Right cardiac atrium (tissue), 5 donors: ENCODE measurements around the gene PCDHA2. TPM values are rescaled to one million over a fixed set of nuclear protein-coding genes. Genes with fewer than 3 reads are reported as not detected.
"Not testable (repeated sequence)": the region's sequence is repeated elsewhere in the genome, so short reads cannot be mapped to it uniquely, and the experiment has no call there.

ENCODE experiments used
- ATAC-seq, 2 donors: fragments of 200-7000 bp; cut with Tn5 transposase; one replicate each; pipeline versions ENCODE4 v1.8.0 to v1.9.1; 2020; ENCODE audit warnings: moderate library complexity in 2 of 2, mild to moderate bottlenecking in 1 of 2
- DNase-seq, 3 donors: peaks; one replicate each; pipeline ENCODE4 v3.0.0-alpha.2; 2020
- H3K27ac ChIP-seq: one replicate; pipeline ENCODE4 v1.5.1; 2013; ENCODE audit warnings: mild to moderate bottlenecking, low read length, control low read depth, moderate library complexity
- H3K27me3 ChIP-seq: one replicate; pipeline ENCODE4 v1.6.1; 2013; ENCODE audit not compliant: control insufficient read depth, insufficient read depth
- H3K4me1 ChIP-seq: one replicate; pipeline ENCODE4 v1.6.1; 2013; ENCODE audit warnings: low read length; ENCODE audit not compliant: control insufficient read depth, insufficient read depth
- H3K4me3 ChIP-seq: one replicate; pipeline ENCODE4 v1.5.1; 2013; ENCODE audit warnings: low read length, control low read depth
- H3K9me3 ChIP-seq: one replicate; pipeline ENCODE4 v1.6.1; 2013; ENCODE audit warnings: low read length; ENCODE audit not compliant: control insufficient read depth
- WGBS: extraction: QIAGEN DNeasy Blood & Tissue Kit; methylation state at CpG from one replicate; pipeline ENCODE4 v1.1.7; 2013; 5-methylcytosine and 5-hydroxymethylcytosine counted together
- intact Hi-C, 4 donors: fragments of 100-400 bp; cut with DNase I; formaldehyde crosslinking; loops; one replicate each; pipeline versions ENCODE4 v1.11.0 to v1.14.0; 2022 to 2023
- polyA plus RNA-seq: library from polyadenylated mRNA; stranded (reverse); fragments of 200-250 nt; gene quantifications from one replicate; pipeline ENCODE4 v1.2.3, GENCODE V29; 2013
- total RNA-seq, 4 donors: library from RNA; stranded (reverse); fragmentation: NEBNext Ultra II Directional; extraction: Animal tissue kit (Norgen Biotek cat#: 25700); gene quantifications; one replicate each; pipeline ENCODE4 v1.2.1, GENCODE V29; 2021
- donor health status: healthy with polysubstance abuse.
- donor health status: DM: no; HTN: yes; CAD: no.
- donor health status: DM: no; HTN: no; CAD: no.
- donor health status: DM: no; HTN: yes; CAD: no; lungs with severe emphysema.
- donor health status: DM: yes; HTN: yes; CAD: no.

The PCDHA2 gene
- total and polyA plus RNA-seq, 5 donors = 0.08 TPM; not detected in 4

DNA sequence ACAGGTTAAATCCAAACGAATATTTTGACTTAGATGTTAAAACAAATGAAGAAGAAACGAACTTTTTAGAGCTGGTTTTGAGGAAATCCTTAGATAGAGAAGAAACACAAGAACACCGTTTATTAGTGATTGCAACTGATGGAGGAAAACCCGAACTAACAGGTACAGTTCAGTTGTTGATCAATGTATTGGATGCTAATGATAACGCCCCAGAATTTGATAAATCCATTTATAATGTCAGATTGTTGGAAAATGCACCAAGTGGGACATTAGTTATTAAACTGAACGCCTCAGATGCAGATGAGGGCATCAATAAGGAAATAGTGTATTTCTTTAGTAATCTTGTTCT is 27.6 kb downstream of the PCDHA2 start:
- no peaks in the 10 kb centered on the region for H3K9me3 ChIP-seq
- WGBS = 26% methylated on average over 6 of the region's 6 CpGs
- no peaks in the 10 kb centered on the region for H3K27me3 ChIP-seq
- intact Hi-C loops = no loop called here
- ATAC-seq (no peak), DNase-seq (no peak)
- H3K4me1 ChIP-seq = no peaks in the 10 kb centered on the region
- H3K4me3 ChIP-seq = no peak overlapping the region
- no peak overlapping the region for H3K27ac ChIP-seq

DNA sequence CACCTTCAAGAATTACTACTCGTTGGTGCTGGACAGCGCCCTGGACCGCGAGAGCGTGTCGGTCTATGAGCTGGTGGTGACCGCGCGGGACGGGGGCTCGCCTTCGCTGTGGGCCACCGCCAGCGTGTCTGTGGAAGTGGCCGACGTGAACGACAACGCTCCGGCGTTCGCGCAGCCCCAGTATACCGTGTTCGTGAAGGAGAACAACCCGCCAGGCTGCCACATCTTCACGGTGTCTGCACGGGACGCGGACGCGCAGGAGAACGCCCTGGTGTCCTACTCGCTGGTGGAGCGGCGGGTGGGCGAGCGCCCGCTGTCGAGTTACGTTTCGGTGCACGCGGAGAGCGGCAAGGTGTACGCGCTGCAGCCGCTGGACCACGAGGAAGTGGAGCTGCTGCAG is 28.3 kb downstream of the PCDHA2 start:
- intact Hi-C loops, H3K9me3 ChIP-seq, H3K4me3 ChIP-seq, H3K4me1 ChIP-seq, ATAC-seq, H3K27me3 ChIP-seq, H3K27ac ChIP-seq: not testable (repeated sequence)
- DNase-seq = peak in 1 of 3 donors; percentile 40
- 43% methylated on average over 48 of the region's 48 CpGs for WGBS

DNA sequence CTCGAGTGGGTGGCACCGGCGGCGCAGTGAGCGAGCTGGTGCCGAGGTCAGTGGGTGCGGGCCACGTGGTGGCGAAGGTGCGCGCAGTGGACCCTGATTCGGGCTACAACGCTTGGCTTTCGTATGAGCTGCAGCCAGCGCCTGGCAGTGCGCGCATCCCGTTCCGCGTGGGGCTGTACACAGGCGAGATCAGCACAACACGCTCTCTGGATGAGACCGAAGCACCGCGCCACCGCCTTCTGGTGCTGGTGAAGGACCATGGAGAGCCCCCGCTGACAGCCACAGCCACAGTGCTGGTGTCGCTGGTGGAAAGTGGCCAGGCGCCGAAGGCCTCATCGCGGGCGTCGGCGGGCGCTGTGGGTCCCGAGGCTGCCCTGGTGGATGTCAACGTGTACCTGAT is 28.8 kb downstream of the PCDHA2 start:
- H3K27ac ChIP-seq = no peak overlapping the region
- no peaks in the 10 kb centered on the region for H3K4me1 ChIP-seq
- H3K9me3 ChIP-seq = peaks cover 2% of the 10 kb centered on the region
- DNase-seq (no peak), ATAC-seq (no peak)
- 50% methylated on average over 38 of the region's 38 CpGs for WGBS
- intact Hi-C loops = no loop called here
- no peaks in the 10 kb centered on the region for H3K27me3 ChIP-seq
- no peak overlapping the region for H3K4me3 ChIP-seq

DNA sequence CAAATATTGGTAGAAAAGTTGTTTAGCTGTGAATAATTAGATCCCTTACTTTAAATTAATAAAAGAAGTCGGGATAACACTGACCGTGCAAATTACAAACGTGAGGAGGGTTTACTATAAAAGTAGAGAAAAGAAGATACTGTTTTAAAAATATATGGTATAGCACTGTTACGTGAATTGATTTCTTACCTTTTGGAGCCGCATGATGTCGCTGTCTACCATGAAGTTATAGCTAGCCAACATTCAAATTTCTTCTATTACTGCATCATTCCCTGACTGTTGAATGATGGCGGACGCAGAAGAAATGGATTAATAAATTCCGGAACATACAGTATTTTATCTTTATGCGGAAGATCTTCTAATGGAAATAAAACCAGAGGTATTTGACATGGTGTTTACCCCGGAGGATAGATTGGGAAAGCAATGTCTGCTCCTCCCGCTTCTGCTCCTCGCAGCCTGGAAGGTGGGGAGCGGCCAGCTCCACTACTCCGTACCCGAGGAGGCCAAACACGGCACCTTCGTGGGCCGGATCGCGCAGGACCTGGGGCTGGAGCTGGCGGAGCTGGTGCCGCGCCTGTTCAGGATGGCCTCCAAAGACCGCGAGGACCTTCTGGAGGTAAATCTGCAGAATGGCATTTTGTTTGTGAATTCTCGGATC is 33.2 kb downstream of the PCDHA2 start, which contains the start of gene PCDHA6:
PCDHA6 (plus strand) TSS at position 257 of the 658 bp plus-strand sequence; CDS start at position 389, 132 bp downstream.
- Histone ChIP-seq H3K27me3 (no peaks in the 10 kb centered on the region), H3K27ac (no peak within 1 kb of the TSS), H3K4me1 (no peaks in the 10 kb centered on the region), H3K9me3 (peaks cover 2% of the 10 kb centered on the region), H3K4me3 (no peak within 1 kb of the TSS)
- no peak for ATAC-seq
- 15% methylated on average over 27 of the region's 27 CpGs for WGBS
- no peak for DNase-seq
- intact Hi-C loops = no loop called here

DNA sequence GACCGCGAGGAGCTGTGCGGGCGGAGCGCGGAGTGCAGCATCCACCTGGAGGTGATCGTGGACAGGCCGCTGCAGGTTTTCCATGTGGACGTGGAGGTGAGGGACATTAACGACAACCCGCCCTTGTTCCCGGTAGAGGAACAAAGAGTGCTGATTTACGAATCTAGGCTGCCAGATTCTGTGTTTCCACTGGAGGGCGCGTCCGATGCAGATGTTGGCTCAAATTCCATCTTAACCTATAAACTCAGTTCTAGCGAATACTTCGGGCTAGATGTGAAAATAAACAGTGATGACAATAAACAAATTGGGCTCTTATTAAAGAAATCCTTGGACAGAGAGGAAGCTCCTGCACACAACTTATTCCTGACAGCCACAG is 33.7 kb downstream of the PCDHA2 start:
- DNase-seq = no peak
- no peak for ATAC-seq
- no peak overlapping the region for H3K27ac ChIP-seq
- H3K4me3 ChIP-seq = no peak overlapping the region
- intact Hi-C loops = no loop called here
- H3K27me3 ChIP-seq = no peaks in the 10 kb centered on the region
- peaks cover 2% of the 10 kb centered on the region for H3K9me3 ChIP-seq
- WGBS = 17% methylated on average over 18 of the region's 18 CpGs
- no peaks in the 10 kb centered on the region for H3K4me1 ChIP-seq

DNA sequence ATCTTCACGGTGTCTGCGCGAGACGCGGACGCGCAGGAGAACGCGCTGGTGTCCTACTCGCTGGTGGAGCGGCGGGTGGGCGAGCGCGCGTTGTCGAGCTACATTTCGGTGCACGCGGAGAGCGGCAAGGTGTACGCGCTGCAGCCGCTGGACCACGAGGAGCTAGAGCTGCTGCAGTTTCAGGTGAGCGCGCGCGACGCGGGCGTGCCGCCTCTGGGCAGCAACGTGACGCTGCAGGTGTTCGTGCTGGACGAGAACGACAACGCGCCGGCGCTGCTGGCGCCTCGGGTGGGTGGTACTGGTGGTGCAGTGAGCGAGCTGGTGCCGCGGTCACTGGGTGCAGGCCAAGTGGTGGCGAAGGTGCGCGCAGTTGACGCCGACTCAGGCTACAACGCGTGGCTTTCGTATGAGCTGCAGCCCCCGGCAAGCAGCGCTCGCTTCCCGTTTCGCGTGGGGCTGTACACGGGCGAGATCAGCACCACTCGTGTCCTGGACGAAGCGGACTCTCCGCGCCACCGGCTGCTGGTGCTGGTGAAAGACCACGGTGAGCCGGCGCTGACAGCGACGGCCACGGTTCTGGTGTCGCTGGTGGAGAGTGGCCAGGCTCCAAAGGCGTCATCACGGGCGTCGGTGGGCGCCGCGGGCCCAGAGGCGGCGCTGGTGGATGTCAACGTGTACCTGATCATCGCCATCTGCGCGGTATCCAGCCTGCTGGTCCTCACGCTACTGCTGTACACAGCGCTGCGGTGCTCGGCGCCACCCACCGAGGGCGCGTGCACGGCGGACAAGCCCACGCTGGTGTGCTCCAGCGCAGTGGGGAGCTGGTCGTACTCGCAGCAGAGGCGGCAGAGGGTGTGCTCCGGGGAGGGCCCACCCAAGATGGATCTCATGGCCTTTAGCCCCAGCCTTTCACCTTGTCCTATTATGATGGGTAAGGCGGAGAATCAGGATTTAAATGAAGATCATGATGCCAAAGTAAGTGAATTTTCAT is 35.2 kb downstream of the PCDHA2 start:
- ATAC-seq, H3K9me3 ChIP-seq, H3K4me1 ChIP-seq, H3K4me3 ChIP-seq, intact Hi-C loops, H3K27me3 ChIP-seq, H3K27ac ChIP-seq, DNase-seq: not testable (repeated sequence)
- WGBS = 33% methylated on average over 106 of the region's 106 CpGs

DNA sequence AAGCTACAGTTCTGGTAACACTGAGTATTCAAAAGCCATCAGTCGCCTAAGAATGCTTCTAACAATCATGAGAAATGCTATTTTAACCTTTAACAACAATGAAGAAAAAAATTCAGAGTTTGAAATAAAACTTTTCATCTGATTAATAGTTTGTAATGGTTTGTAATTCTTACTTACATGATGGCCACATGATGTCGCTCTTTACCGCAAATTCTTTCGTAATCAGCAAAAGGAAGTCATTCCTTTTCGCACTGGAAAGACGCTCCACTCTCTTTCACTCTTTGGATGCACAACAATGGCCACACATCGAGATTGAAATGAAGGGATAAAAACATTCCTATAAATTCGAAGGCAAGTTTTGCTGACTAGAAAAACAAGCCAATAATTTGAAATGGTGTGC is 39.3 kb downstream of the PCDHA2 start, which contains the start of gene PCDHA7:
PCDHA7 (plus strand) TSS at position 277 of the 400 bp plus-strand sequence; CDS start at position 392, 115 bp downstream.
- intact Hi-C loops = no loop called here
- Histone ChIP-seq H3K4me1 (no peaks in the 10 kb centered on the region), H3K9me3 (peaks cover 3% of the 10 kb centered on the region), H3K4me3 (no peak within 1 kb of the TSS), H3K27me3 (no peaks in the 10 kb centered on the region), H3K27ac (no peak within 1 kb of the TSS)
- ATAC-seq (no peak), DNase-seq (no peak)
- WGBS = 7% methylated on average over 8 of the region's 8 CpGs

DNA sequence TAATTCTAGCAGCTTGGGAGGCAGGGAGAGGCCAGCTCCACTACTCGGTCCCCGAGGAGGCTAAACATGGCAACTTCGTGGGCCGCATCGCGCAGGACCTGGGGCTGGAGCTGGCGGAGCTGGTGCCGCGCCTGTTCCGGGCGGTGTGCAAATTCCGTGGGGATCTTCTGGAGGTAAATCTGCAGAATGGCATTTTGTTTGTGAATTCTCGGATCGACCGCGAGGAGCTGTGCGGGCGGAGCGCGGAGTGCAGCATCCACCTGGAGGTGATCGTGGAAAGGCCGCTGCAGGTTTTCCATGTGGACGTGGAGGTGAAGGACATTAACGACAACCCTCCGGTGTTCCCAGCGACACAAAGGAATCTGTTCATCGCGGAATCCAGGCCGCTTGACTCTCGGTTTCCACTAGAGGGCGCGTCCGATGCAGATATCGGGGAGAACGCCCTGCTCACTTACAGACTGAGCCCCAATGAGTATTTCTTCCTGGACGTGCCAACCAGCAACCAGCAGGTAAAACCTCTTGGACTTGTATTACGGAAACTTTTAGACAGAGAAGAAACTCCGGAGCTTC is 39.9 kb downstream of the PCDHA2 start:
- H3K27ac ChIP-seq, H3K9me3 ChIP-seq, DNase-seq, intact Hi-C loops, ATAC-seq, H3K27me3 ChIP-seq, H3K4me3 ChIP-seq, H3K4me1 ChIP-seq: not testable (repeated sequence)
- 17% methylated on average over 26 of the region's 38 CpGs for WGBS

DNA sequence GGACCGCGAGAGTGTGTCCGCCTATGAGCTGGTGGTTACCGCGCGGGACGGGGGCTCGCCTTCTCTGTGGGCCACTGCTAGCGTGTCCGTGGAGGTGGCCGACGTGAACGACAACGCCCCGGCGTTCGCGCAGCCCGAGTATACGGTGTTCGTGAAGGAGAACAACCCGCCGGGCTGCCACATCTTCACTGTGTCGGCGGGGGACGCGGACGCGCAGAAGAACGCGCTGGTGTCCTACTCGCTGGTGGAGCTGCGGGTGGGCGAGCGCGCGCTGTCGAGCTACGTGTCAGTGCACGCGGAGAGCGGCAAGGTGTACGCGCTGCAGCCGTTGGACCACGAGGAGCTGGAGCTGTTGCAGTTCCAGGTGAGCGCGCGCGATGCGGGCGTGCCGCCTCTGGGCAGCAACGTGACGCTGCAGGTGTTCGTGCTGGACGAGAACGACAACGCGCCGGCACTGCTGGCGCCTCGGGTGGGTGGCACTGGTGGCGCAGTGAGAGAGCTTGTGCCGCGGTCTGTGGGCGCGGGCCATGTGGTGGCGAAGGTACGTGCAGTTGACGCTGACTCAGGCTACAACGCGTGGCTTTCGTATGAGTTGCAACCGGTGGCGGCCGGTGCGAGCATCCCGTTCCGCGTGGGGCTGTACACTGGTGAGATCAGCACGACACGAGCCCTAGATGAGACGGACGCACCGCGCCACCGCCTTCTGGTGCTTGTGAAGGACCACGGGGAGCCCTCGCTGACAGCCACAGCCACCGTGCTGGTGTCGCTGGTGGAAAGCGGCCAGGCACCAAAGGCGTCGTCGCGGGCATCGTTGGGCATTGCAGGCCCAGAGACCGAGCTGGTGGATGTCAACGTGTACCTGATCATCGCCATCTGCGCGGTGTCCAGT is 41.2 kb downstream of the PCDHA2 start:
- DNase-seq = peak in 1 of 3 donors; percentile 55
- no peak for ATAC-seq
- no peak overlapping the region for H3K4me3 ChIP-seq
- H3K27me3 ChIP-seq = peaks cover under 1% of the 10 kb centered on the region
- WGBS = 33% methylated on average over 103 of the region's 103 CpGs
- no peaks in the 10 kb centered on the region for H3K4me1 ChIP-seq
- no peak overlapping the region for H3K27ac ChIP-seq
- H3K9me3 ChIP-seq = peaks cover 3% of the 10 kb centered on the region
- intact Hi-C loops = no loop called here
